PC-9 (cell line): ENCODE results near the gene FZD7. TPM values are rescaled to one million over a fixed set of nuclear protein-coding genes. Genes with fewer than 3 reads are reported as not detected.
A peak's percentile ranks its signal among the peaks of the same experiment; 100 is the strongest.

Experiments used
- Bru-seq: library from RNA; stranded (reverse); fragments of 400-500 nt; gene quantifications from one replicate; lab custom pipeline; 2021; lab: Mats Ljungman, UMichigan
- BruChase-seq, 2 experiments: library from RNA; stranded (reverse); fragments of 400-500 nt; gene quantifications; one replicate each; lab custom pipeline; 2021; lab: Mats Ljungman, UMichigan
- BruUV-seq: library from RNA; stranded (reverse); fragments of 400-500 nt; replicated peaks from 2 replicates; lab custom pipeline; 2021; lab: Mats Ljungman, UMichigan
- CTCF ChIA-PET: fragments of 300-600 bp; sonication (Branson Sonifier 250); formaldehyde crosslinking; loops from one replicate; lab custom pipeline; 2022; ENCODE audit warnings: antibody characterized with exemption; lab: Charles Lee
- POLR2A ChIA-PET: fragments of 300-600 bp; sonication (Branson Sonifier 250); formaldehyde crosslinking; loops from one replicate; lab custom pipeline; 2022; ENCODE audit warnings: antibody characterized with exemption; ENCODE audit not compliant: unreplicated experiment; lab: Charles Lee
- DNase-seq, 2 experiments: peaks; one replicate each; pipeline versions ENCODE4 v3.0.0 to v3.0.0-alpha.2; 2015 to 2022; ENCODE audit warnings: mixed read lengths in 1 of 2
- H2AFZ ChIP-seq: fragments of 200-600 bp; sonication (generic); 2 replicates; pipeline ENCODE4 v1.8.1; 2017; ENCODE audit warnings: antibody characterized with exemption
- H3F3A ChIP-seq: fragments of 200-600 bp; sonication (generic); 2 replicates; pipeline ENCODE4 v1.8.1; 2017; ENCODE audit warnings: antibody characterized with exemption, mild to moderate bottlenecking, low read depth; ENCODE audit not compliant: insufficient read depth
- H3K27ac ChIP-seq: fragments of 200-600 bp; sonication (generic); 2 replicates; pipeline ENCODE4 v1.6.1; 2016; ENCODE audit warnings: mixed run types
- H3K27me3 ChIP-seq: fragments of 200-600 bp; sonication (generic); 2 replicates; pipeline ENCODE4 v1.6.1; 2016; ENCODE audit warnings: low read depth, mixed run types; ENCODE audit not compliant: insufficient read depth
- H3K36me3 ChIP-seq: fragments of 200-600 bp; sonication (generic); 2 replicates; pipeline ENCODE4 v1.6.1; 2016; ENCODE audit warnings: low read depth, mixed run types
- H3K4me1 ChIP-seq: fragments of 200-600 bp; sonication (generic); replicated peaks from 2 replicates; pipeline ENCODE4 v1.6.1; 2016; ENCODE audit warnings: mixed run types; ENCODE audit not compliant: insufficient read depth
- H3K4me2 ChIP-seq: fragments of 200-600 bp; sonication (generic); 2 replicates; pipeline ENCODE4 v1.6.1; 2017; ENCODE audit warnings: mixed run types
- H3K4me3 ChIP-seq: fragments of 200-600 bp; sonication (generic); 2 replicates; pipeline ENCODE4 v1.6.1; 2016; ENCODE audit warnings: mixed run types
- H3K79me2 ChIP-seq: fragments of 200-600 bp; sonication (generic); 2 replicates; pipeline ENCODE4 v1.6.1; 2017; ENCODE audit warnings: low read depth, mixed run types
- H3K9me2 ChIP-seq: fragments of 200-600 bp; sonication (generic); 2 replicates; pipeline ENCODE4 v1.8.1; 2017; ENCODE audit warnings: mild to moderate bottlenecking; ENCODE audit not compliant: insufficient read depth
- H3K9me3 ChIP-seq: fragments of 200-600 bp; sonication (generic); 2 replicates; pipeline ENCODE4 v1.8.1; 2016; ENCODE audit warnings: low read depth; ENCODE audit not compliant: insufficient read depth
- H4K20me1 ChIP-seq: fragments of 200-600 bp; sonication (generic); 2 replicates; pipeline ENCODE4 v1.8.1; 2017; ENCODE audit not compliant: insufficient read depth
- CTCF ChIP-seq: fragments of 200-600 bp; sonication (generic); conservative IDR thresholded peaks from 2 replicates; pipeline ENCODE4 v1.6.1; 2017; ENCODE audit warnings: mixed run types, antibody characterized with exemption, mild to moderate bottlenecking, moderate library complexity
- EZH2 ChIP-seq: fragments of 200-600 bp; sonication (generic); IDR thresholded peaks from 2 replicates; pipeline ENCODE4 v1.8.0; 2017; ENCODE audit warnings: antibody characterized with exemption, low read depth
- intact Hi-C: fragments of 100-400 bp; cut with micrococcal nuclease; formaldehyde crosslinking; loops from one replicate; pipeline ENCODE4 v1.10.0; 2022; ENCODE audit not compliant: unreplicated experiment
- long read RNA-seq: library from polyadenylated mRNA; stranded (forward); transcript quantifications from one replicate; pipeline ENCODE4 v2.0.0, GENCODE V29; 2022
- total RNA-seq: library from RNA; stranded (reverse); gene quantifications from 2 replicates; pipeline ENCODE4 v1.2.3, GENCODE V29; 2021

Gene FZD7
- total RNA-seq (26.8 and 30.9 TPM in 2 replicates), Bru-seq, nascent RNA (percentile 84 among the genes with signal in this experiment), BruChase-seq, experiment 1, labeled RNA remaining after a 2-hour chase (percentile 98 among the genes with signal in this experiment), BruChase-seq, experiment 2, labeled RNA remaining after a 6-hour chase (percentile 93 among the genes with signal in this experiment)
- long read RNA-seq, transcript FZD7-201 (1 exons, 3,859 nt), result major isoform, 30 of 30 reads
- long read RNA-seq, partial matches to known transcripts, result 0 of 30 reads
- long read RNA-seq, other reads (novel, unspliced or antisense), result 0 of 30 reads

GRCh38 chr2:202033317-202034248, at the start of gene FZD7:
Gene FZD7, plus strand, starts transcription at chr2:202033855. Its CDS starts 793 bp downstream, at chr2:202034648.
- no peaks in the 10 kb centered on the region for H3K27me3 ChIP-seq
- TF ChIP-seq CTCF (no peak), EZH2 (no peak)
- H3K4me2 ChIP-seq, result peak within 1 kb of the TSS; percentile 92
- H3K9me2 ChIP-seq, result no peaks in the 10 kb centered on the region
- H3K36me3 ChIP-seq, result no peaks in the 10 kb centered on the region
- H3K4me1 ChIP-seq, result peaks cover 29% of the 10 kb centered on the region
- POLR2A ChIA-PET, result interaction anchor here (0.6 kb wide), 1 partner anchor 1778 kb away, joined by 4 read pairs; no protein-coding TSS in a partner anchor
- intact Hi-C loops, result loop anchor here (2.0 to 10.0 kb wide), 5 partner anchors 139 to 341 kb away; partner anchors contain the start of gene BMPR2
- H3K4me3 ChIP-seq, result peak within 1 kb of the TSS; percentile 75
- CTCF ChIA-PET, result no interaction called here
- no peaks in the 10 kb centered on the region for H3K9me3 ChIP-seq
- H3F3A ChIP-seq, result peaks cover 13% of the 10 kb centered on the region
- H2AFZ ChIP-seq, result peak within 1 kb of the TSS; percentile 91
- DNase-seq, result peak; percentile 71 to 87
- no peaks in the 10 kb centered on the region for H4K20me1 ChIP-seq
- H3K27ac ChIP-seq, result peak within 1 kb of the TSS; percentile 88
- peaks cover 39% of the 10 kb centered on the region for H3K79me2 ChIP-seq
- no TSS peak for BruUV-seq

- Histone ChIP-seq H3K4me2 (no peak overlapping the region), H3F3A (no peaks in the 10 kb centered on the region), H3K36me3 (no peaks in the 10 kb centered on the region), H2AFZ (no peak overlapping the region), H3K79me2 (no peaks in the 10 kb centered on the region), H4K20me1 (no peaks in the 10 kb centered on the region), H3K9me2 (no peaks in the 10 kb centered on the region), H3K4me3 (no peak overlapping the region), H3K27ac (no peak overlapping the region), H3K4me1 (no peaks in the 10 kb centered on the region), H3K27me3 (no peaks in the 10 kb centered on the region), H3K9me3 (no peaks in the 10 kb centered on the region)
- intact Hi-C loops, result no loop called here
- DNase-seq, result no peak
- BruUV-seq, result no TSS peak
- CTCF ChIA-PET, result no interaction called here
- no peak for TF ChIP-seq CTCF
- no peak for TF ChIP-seq EZH2
- POLR2A ChIA-PET, result no interaction called here
These were observed 49.3 kb upstream of the FZD7 start for GRCh38 chr2:201984333-201984732.

GRCh38 chr2:201984800-201985525, 48.7 kb upstream of the FZD7 start:
- TF ChIP-seq CTCF (no peak), EZH2 (no peak)
- H3F3A ChIP-seq, result no peaks in the 10 kb centered on the region
- ChIA-PET CTCF (no interaction called here), POLR2A (interaction anchor here (0.6 kb wide), 1 partner anchor 930 kb away, joined by 6 read pairs; no protein-coding TSS in a partner anchor)
- no peak overlapping the region for H3K27ac ChIP-seq
- H3K4me3 ChIP-seq, result no peak overlapping the region
- H3K79me2 ChIP-seq, result no peaks in the 10 kb centered on the region
- no peaks in the 10 kb centered on the region for H3K27me3 ChIP-seq
- no peak for DNase-seq
- intact Hi-C loops, result no loop called here
- H3K9me2 ChIP-seq, result no peaks in the 10 kb centered on the region
- H3K36me3 ChIP-seq, result no peaks in the 10 kb centered on the region
- no peak overlapping the region for H3K4me2 ChIP-seq
- H3K4me1 ChIP-seq, result no peaks in the 10 kb centered on the region
- H2AFZ ChIP-seq, result no peak overlapping the region
- no peaks in the 10 kb centered on the region for H4K20me1 ChIP-seq
- no TSS peak for BruUV-seq
- H3K9me3 ChIP-seq, result no peaks in the 10 kb centered on the region
